HG03103 (cell line): ENCODE measurements around the gene AFMID.
"Not testable (repeated sequence)": the region's sequence is repeated elsewhere in the genome, so short reads cannot be mapped to it uniquely, and the experiment has no call there.

Experiments
- ATAC-seq: cut with Tn5 transposase; IDR thresholded peaks from one replicate; pipeline ENCODE4 v1.9.1; 2021; ENCODE audit warnings: low read depth; ENCODE audit not compliant: unreplicated experiment

AFMID gene

DNA sequence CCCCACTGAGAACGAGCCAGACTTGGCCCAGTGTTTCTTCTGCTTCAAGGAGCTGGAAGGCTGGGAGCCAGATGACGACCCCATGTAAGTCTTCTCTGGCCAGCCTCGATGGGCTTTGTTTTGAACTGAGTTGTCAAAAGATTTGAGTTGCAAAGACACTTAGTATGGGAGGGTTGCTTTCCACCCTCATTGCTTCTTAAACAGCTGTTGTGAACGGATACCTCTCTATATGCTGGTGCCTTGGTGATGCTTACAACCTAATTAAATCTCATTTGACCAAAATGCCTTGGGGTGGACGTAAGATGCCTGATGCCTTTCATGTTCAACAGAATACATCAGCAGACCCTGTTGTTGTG is 27.5 kb downstream of the AFMID start:
- ATAC-seq = no peak

GRCh38 chr17:78219396-78220150 is 32.4 kb downstream of the AFMID start:
- ATAC-seq = no peak

- no peak for ATAC-seq
Measured at GRCh38 chr17:78223061-78223460, 35.9 kb downstream of the AFMID start.

- no peak for ATAC-seq
Measured at GRCh38 chr17:78223765-78224164, 36.6 kb downstream of the AFMID start.

DNA sequence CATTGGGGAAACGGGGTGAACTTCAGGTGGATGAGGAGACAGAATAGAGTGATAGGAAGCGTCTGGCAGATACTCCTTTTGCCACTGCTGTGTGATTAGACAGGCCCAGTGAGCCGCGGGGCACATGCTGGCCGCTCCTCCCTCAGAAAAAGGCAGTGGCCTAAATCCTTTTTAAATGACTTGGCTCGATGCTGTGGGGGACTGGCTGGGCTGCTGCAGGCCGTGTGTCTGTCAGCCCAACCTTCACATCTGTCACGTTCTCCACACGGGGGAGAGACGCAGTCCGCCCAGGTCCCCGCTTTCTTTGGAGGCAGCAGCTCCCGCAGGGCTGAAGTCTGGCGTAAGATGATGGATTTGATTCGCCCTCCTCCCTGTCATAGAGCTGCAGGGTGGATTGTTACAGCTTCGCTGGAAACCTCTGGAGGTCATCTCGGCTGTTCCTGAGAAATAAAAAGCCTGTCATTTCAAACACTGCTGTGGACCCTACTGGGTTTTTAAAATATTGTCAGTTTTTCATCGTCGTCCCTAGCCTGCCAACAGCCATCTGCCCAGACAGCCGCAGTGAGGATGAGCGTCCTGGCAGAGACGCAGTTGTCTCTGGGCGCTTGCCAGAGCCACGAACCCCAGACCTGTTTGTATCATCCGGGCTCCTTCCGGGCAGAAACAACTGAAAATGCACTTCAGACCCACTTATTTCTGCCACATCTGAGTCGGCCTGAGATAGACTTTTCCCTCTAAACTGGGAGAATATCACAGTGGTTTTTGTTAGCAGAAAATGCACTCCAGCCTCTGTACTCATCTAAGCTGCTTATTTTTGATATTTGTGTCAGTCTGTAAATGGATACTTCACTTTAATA is 37.3 kb downstream of the AFMID start:
- ATAC-seq = no peak

GRCh38 chr17:78225088-78225865 is 38.1 kb downstream of the AFMID start:
- ATAC-seq = no peak

DNA sequence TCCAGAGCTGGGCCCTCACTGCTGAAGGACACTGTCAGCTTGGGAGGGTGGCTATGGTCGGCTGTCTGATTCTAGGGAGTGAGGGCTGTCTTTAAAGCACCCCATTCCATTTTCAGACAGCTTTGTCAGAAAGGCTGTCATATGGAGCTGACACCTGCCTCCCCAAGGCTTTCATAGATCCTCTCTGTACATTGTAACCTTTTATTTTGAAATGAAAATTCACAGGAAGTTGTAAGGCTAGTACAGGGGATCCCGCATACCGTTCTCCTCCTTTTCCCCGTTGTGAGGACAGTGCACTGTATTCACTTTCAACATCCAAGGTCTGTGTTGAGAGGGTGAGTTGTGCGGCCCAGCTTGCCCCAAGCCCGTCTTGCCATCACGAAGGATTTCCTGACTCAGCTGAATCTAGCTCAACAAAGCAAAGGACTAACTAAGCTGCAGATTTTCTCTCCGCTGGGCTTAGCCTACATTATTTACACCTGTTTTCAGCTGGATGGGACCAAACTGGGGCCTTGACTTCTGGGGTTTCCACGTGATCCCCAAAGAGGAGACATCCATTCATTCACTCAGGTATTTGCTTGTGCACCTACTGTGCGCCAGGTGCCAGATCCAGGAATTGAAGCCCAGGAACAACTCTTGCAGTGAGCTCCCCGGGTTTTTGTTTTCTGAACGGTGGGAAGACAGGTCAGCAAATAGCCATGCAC is 39.0 kb downstream of the AFMID start:
- ATAC-seq = no peak

GRCh38 chr17:78226759-78227454 is 39.7 kb downstream of the AFMID start:
- no peak for ATAC-seq

GRCh38 chr17:78227455-78227916 is 40.3 kb downstream of the AFMID start:
- no peak for ATAC-seq

- no peak for ATAC-seq
Measured at GRCh38 chr17:78228176-78228575, 41.0 kb downstream of the AFMID start.

GRCh38 chr17:78230252-78230962 is 43.2 kb downstream of the AFMID start:
- no peak for ATAC-seq

DNA sequence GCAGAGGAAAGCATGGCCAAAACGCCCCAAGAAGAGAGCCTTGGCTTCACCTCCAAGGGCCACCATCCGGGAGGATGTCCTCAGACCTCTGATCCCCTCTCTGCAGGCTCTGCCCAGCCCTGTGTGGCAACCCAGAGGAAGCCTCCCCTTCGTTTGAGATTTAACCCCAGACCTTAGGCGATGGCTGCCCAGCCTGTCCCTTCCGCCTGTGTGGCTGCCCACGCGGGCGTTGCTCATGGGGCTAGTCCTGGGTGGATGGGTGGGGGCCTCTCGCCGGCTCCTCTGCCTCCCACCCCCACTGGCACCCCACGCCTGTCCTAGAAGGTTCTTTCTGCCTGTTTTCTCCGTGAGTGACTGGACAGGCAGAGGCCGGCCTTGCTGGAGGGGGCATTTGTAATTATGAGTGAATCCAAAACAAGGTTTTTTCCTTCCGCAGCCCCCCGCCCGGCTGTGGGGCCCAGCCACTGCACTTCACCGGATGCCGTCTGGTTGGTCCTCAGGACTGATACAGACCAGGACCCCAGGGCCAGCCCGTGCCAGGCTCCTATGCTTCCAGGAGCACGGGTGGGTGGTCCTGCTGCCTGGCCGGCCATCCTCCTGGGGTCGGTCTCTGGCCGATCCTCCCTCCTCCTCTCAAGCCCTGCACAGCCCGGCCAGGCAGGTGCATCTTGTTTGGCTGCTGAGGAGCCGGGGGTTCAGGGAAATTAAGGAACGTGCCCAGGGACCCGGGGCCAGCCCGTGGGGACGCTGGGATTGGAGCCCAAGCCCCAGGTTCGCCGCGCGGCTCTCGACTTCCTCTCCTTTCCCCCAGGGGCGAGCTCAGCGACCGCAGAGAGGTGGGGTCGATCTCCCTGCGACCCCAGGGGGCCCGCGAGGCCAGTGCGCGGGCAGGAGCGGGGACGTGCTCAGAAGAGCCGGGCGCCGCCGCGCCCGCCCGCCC is 44.1 kb downstream of the AFMID start, which contains the start of gene TMEM235:
Gene TMEM235 (plus strand): TSS at position 636 of the 940 bp plus-strand sequence. CDS start 393 bp downstream, outside the sequence.
- no peak for ATAC-seq

DNA sequence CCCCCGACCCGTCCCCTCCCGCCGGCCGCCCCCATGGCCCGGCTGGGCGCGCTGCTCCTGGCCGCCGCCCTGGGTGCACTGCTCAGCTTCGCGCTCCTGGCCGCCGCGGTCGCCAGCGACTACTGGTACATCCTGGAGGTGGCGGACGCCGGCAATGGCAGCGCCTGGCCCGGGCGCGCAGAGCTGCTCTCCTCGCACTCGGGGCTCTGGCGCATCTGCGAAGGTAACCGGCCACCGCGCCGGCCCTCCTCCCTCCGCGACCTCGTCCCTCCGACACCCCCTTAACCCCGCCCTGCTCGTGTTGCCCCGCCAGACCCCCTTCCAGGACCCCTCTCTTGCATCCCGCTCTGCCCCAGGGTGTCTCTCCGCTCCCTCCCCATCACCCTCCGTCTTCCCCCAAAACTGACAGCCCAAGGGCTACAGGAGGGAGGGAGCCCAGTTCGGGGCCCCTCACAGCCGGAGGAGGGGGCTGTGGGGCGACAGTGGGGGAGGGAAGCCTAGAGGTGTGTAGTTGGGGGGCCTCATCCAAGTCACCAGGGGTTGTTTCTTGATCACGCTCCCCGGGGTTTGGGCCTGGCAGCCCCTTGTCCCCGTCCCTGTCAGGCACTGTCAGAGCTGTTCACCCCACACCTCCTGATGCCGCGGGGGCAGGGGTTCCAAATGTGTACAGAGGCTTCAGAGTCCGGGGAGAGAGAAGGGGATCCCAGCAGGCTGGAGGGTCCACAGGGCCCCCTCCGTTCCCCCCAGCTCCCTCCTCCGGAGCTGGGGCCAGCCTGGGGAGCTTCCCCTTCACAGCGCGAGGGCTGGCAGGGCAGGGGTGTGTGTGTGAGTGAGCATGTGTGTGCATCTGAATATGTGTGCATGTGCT is 45.1 kb downstream of the AFMID start:
- ATAC-seq = no peak

- no peak for ATAC-seq
Measured at GRCh38 chr17:78232859-78233173, 45.7 kb downstream of the AFMID start.

DNA sequence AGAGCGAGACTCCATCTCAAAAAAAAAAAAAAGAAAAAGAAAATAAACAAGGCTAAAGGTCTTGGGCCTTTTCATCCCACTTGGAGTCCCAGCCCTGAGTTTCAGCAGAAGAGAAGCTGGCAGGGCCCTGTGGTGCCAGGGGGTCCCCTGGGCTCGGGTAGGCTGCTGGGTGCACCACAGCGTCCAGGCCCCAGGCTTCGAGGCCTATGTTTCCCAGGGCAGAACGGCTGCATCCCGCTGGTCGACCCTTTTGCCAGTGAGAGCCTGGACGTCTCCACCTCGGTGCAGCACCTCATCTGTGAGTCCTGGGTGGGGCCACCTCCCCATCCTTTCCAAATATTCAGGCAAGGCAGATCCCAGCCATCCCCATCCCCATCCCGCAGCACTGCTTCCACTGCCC is 46.5 kb downstream of the AFMID start:
- no peak for ATAC-seq

GRCh38 chr17:78234261-78234865 is 47.2 kb downstream of the AFMID start:
- no peak for ATAC-seq

DNA sequence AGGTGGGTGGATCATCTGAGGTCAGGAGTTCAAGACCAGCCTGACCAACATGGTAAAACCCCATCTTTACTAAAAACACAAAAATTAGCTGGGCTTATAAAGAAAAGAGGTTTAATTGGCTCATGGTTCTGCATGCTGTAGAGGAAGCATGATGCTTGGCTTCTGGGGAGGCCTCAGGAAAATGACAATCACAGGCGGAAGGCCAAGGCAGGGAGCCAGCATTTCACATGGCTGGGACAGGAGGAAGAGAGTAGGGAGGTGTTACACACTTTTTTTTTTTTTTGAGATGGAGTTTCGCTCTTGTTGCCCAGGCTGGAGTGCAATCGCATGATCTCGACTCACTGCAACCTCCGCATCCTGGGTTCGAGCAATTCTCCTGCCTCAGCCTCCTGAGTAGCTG is 47.9 kb downstream of the AFMID start:
- ATAC-seq = not testable (repeated sequence)
